Stimulated activated naive CD4-positive, alpha-beta T cell treated with Interleukin-2 at 50 U/mL for 16 hours (primary cell): ENCODE data around the gene FBXO9.

ENCODE experiments used
- DNase-seq: peaks from one replicate; lab custom pipeline; 2025; lab: John Stamatoyannopoulos, UW

The FBXO9 gene

DNA sequence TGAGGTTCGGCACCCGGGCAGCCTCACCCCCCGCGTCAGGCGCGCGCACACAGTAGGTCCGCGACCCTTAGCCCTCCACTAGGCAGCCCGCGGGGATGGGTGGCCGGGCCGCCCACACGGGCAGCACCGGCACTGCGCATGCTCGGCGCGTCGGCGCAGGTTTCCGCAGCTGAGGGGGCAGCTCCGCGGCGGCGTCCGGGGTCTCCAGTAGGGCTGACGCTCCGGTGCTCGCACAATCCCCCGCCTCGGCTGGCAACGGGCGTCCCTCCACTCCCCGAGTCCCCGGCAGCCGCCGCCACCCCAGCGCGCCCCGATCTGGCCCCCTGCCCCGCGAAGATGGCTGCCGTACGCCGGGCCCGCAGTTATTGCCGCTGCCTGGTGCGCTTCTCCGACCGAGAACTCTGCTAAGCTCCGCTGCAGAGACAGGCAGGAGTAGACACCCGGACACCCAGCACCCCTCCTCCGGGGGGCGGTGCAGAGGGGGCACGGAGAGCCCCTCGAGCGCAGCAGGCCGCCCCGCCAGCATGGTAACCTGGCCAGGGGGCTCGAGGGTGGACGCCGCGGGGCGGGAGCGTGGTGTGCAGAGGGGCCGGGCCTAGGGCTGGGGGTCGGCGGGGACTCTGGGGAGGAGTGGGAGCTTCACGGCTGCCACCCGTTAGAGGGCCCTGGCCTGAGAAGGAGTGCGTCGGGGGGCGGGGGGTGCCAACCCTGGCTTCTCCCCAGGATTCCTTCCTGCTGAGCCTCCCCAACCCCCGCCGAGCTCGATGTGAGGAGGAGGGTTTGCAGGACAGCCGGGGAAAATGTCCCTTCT lies at the start of gene FBXO9:
Gene FBXO9, plus strand, starts transcription at position 139 of the 811 bp plus-strand sequence. Its CDS starts 386 bp downstream, at position 525.
- DNase-seq, result peak; percentile 69

DNA sequence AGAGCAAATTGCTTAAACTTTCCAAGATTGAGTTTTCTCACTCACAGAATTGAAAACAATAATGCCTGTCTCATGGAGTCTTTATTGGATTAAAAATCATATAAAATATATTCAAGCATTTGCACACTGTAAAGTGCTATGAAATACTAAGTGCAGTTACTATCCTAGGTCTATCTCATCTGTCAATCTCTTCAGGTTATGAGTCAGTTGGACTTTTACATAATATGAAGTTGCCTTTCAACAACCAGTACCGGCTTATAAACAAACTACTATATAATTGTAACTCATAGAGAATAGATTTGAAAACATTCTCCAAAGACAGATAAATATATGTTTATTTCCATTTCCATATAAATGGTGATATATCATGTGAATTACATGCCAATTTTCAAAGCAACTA lies 49.7 kb upstream of the FBXO9 start:
- DNase-seq, result no peak

DNA sequence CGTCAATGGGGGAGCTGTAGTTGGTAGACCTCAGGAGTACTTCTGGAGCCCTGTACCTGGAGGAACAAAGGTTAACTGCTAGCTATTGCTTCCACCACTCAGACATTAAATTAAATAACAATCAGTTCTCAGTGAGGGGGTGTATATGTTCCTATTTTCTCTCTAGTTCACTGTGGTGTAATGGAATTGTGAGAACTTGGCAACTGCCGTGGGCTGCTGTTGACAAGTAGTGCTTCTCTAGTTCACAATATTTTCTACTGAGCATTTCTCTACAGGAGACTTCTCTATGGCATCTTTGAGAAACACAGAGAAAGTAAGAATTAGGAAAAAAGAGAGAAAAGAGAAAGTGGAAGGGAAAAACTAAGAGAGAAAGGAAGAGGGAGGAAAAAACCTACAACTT lies 46.8 kb upstream of the FBXO9 start:
- DNase-seq, result no peak

DNA sequence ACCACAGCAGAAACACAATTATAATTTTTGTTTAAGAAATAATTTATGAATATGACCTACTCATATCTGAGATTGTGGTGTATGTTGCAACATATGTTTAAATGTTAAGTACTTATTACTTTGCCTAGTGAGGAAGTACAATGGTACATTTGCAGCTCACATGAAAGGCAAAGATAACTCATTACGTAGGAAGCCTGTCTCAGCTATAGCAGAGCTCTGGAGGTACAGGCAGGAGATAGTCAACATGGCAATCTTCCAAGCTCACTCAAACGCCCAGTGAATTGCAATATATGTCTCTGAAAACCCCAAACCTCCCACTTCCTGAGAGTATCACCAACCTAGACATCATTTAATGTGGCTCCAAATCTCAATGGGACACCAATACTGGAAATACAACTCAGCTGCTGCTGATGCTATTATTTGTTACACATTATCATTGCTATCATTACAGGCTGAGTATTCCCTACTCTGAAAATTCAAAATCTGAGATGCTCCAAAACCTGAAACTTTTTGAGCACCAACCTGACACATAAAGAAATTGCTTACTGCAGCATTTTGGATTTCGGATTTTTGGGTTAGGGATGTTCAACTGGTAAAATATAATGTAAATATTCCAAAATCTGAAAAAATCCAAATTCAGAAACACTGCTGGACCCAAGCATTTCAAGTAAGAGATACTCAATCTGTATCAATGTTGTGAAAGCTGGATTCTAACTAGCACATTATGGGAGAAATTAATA lies 45.0 kb upstream of the FBXO9 start:
- no peak for DNase-seq

DNA sequence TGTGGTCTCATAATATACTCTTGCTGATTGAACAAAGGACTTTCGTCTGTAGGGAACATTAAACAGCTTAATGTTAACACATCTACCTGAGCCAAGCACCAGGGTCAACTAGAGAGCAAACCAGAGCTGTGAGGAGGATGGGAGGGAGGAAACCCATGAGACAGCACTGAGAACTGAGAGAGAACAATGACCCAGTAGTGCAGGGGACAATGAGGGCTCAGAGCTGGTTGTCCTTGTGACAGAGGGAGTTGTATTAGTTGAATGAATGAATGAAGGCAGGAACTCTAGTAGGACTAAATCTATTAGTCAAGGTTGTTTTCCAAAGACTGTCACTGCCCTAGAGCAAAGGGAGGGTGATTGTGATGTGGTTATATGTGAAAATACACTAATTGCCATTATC lies 41.9 kb upstream of the FBXO9 start:
- DNase-seq, result no peak

DNA sequence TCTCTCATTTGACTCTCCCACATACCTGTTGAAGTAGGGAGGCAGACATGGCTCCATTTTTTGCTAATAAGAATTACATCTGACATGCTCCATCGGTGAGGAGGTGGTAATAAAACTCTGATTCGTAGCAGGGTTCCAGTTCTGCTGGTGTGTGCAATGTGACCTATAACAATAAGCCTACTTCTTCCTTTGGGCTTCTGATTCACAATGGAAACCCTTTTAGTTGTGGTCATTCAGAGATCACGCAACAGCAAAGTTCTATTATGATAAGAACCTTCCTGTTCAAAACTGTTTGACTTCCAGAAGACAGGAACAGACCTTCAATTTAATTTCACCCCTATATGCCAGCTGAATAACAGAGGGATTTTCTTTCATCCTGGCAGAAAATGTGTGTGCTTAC lies 38.7 kb upstream of the FBXO9 start:
- DNase-seq, result no peak

DNA sequence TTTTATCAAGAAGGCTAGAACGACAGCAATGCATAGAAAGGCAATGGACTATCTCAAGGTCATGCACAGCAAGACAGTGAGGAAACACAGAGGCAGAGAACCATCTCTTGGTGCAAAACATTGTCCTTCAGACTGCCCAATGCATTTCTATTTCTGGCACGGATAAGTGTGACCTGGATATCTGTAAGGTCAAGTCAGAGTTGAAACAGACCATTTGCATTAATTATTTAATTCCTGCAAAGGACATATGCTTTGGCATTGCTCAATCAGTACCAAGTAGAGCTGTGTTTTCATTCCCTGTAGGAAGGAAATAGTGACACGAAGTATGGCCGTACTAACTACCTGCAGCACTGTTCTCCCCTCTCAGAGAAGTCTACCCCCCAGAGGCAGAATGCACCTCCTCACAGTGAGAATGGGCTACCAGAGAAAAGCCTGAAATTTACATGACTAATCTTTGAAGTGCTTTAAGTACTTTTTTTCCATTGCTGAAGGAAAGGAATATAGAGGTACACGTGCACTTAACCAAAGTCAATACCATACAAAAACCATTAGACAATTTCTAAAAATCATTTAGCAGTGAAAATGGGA lies 38.0 kb upstream of the FBXO9 start:
- no peak for DNase-seq

DNA sequence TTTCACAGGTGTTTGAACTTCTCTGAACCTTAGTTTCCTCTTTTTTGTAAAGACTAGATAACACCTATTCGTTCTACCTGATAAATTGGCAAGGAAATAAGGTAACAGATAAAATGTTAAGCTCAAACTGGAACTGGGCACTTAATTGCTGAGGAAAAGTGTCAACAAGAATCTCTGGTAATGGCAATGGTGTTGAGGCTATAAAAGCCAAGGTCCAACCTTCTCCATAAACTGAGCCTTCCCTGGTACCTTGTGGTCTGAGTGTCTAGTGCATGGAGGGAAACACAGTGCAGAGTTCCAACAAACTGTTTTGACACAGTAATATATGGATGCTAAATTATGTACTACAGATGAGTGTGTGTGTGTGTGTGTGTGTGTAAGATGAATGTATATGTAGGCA lies 36.7 kb upstream of the FBXO9 start:
- DNase-seq, result no peak

DNA sequence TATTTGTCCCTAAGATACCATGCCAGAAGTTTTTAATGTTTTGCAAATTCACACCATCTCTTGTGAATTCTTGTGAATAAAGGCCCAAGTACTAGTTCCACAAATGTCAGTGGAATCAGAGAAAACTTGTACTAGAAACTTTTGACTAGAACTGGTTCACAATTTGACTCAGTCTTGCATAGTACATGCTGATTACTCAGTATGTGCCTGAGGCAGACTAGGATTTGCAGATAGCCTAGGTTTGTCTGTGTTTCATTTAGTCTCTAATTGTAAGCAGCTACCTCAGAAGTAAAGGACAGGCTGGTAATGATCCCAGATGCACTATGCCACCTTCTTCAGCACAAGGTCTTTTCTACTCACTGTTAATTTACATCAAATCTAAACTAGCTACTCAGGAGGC lies 35.9 kb upstream of the FBXO9 start:
- DNase-seq, result no peak

DNA sequence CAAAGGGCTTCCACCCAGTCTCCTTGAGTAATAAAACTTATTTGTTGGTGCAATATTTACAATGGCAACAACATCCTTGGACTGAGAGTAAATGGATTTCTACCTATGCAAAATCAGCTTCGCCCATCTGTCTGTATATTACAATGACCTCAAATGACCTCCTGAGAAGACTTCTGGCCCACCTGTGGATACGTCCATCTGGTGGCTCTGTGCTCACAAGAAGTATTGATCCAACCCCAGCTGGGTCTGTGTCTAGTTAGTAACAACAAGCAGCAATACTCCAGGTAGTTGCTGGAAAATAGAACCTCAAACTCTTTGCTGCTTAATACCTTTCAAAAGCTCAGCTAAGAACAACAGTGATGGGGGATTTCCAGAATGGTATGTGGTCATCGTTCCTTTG lies 35.4 kb upstream of the FBXO9 start:
- DNase-seq, result no peak

DNA sequence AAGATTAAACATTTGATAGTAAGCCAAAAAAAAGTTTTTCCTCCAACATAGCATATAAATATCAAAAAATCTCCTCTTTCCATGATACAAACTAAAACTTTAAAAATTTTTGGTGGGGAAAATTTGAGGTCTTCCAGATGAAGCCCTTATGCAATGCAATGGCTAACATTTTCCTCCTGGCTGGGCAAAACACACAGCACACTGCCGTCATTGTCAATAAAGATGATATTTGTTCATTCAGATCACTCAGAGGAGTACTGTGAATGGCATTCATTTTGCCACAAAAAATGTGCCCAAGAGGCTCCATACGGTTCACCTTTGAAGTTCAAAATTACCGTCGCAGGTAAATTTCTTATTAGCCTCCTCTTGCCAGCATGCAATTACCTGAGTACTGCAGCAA lies 33.9 kb upstream of the FBXO9 start:
- DNase-seq, result no peak

DNA sequence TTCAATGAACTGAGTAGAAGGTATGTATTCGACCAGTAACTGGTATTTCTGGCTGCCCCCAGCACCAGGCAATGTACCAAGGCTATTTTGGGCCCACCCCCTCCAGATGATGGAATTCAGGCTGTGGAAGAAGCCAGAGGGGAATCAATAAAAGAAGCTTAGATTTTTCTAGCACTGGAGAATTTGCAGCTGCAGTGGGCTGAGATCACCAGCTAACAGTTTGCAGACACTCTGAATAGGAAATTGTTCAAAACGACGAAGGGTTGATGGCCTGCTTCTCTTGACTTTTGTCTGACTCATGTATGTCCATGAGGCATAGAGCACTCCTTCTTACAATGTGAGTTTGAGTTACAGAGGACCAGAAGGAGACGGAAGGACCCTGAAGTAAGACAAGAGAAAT lies 32.4 kb upstream of the FBXO9 start:
- no peak for DNase-seq

DNA sequence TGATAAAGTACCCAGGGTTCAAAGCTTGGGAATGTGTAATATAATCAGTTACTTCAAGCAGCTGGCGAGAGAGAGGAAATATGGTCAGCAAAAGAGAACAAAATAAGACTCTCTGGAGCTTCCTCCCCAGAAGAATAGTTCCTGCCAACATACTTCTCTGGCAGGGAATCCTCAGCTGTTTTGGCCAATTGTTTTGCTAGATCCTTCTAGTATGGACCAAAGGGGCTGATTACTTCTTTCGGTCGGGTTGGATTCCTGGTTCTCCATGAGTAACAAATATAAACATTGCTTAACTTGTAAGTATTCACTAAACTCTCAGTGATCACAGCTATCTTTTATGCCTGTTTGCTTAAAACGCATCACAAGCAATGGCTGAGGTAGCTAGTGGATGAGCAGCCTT lies 31.4 kb upstream of the FBXO9 start:
- DNase-seq, result no peak

DNA sequence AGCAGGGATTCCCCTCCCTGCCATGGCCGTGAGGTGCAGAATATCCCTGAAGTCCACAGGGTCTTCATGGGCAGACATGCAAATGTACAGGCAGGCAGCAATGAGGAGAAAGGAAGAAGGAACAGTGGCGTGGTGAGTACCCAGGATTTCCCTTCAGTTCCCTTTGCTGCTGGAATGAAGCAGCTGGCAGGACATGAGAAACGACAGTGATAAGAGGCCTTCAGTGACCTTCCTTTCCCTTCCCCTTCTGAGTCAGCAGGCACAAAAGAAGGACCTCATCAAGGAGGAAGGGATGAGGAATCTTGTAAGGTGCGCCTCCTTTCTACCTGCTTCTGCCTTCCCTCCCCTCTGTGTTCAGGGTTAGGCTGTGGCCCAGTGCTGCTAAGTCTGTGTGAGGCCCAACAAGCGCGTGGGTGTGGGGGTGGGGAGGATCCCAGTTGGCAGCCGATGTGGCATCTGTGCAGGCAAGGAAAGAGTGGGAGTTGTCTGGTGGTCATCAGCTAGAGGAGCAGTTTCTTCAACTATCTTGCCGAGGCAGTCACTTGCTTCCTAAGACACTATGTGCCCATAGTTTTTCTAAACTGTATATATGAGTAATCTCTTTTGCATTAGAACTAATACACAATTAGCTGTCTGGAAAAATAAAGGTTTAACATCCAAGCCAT lies 29.5 kb upstream of the FBXO9 start:
- no peak for DNase-seq

DNA sequence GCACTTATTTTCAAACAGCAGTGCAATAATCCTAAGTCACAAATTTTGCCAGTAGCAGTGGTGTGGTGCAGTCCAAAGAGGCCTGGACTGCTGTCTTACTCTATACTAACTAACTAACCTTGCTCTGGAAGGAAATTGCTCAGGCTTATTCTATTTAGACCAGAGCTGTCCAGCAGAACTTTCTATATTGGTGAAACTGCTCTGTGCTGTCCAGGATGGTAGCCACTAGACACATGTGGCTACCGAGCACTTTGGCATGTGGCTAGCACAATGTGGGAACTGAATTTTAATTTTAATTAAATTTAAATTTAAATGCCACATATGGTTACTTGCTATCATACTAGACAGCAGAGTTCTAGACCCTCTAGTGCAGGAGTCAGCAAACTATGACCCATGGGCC lies 27.1 kb upstream of the FBXO9 start:
- no peak for DNase-seq

DNA sequence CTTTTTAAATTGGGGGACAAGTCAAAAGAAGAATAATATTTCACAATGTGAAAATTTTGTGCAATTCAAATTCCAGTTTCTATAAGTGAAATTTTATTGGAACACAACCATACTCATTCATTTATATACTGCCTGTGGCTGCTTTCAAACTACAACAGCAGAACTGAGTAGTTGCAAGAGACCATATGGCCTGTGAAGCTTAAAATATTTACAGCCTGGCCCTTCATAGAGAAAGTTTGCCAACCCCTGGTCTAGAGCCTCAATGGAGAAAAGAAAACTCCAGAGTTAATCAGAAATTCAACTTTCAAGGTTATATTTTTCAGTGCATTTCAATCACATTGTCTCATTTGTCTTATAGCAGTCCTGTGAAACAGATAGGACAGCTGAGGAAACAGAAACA lies 26.6 kb upstream of the FBXO9 start:
- DNase-seq, result no peak

DNA sequence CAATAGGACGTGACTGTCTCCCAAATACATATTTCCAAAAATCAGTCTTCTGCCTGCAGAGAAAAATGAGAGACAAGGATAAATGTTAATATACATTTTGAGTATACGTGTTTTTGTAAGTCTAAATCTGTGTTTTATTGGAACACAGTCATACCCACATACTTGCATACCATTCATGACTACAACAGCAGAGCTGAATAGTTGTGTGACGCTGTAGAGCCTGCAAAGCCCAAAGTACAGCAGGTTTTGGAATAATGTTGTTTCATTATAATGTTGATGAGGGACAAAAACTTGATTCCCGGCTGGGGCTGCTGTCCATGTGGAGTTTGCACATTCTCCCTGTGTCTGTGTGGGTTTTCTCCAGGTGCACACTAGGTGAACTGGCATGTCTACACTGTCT lies 23.8 kb upstream of the FBXO9 start:
- DNase-seq, result no peak

DNA sequence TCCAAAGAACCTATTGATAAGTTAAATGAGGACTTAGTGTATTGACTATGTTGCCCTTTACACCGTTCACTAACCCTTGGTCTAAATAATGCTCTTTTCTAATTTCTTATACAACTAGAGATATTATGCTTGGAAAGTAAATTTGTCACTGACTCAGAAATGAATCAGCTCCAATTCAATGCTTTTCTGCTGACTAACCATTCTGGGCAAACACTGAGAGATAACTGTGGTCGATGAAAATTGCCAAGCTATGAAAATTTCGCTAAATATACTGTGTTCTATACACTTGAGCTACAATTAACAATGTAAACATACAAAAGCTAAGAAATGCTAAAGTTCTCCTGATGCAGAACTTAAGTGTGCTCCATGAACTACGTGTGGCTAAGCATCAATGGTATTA lies 23.1 kb upstream of the FBXO9 start:
- no peak for DNase-seq

DNA sequence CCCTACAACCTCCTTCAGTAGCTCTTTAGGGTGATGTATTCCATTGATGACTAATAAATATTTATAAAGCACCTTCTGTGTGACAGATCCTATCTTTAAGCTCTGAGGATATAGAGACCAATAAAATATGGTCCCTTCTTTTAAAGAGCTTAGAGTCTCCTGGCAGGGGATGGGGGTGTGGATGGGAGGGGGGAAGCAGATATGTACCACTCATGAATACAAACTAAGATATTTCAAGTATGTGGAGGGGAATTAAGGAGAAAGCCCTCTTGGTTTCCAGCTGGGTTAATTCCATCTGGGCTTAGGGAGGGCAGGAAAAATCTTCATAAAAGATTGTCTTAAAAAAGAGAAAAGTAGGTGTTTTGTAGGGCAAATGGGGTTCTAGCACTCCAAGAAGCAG lies 21.6 kb upstream of the FBXO9 start:
- DNase-seq, result no peak

DNA sequence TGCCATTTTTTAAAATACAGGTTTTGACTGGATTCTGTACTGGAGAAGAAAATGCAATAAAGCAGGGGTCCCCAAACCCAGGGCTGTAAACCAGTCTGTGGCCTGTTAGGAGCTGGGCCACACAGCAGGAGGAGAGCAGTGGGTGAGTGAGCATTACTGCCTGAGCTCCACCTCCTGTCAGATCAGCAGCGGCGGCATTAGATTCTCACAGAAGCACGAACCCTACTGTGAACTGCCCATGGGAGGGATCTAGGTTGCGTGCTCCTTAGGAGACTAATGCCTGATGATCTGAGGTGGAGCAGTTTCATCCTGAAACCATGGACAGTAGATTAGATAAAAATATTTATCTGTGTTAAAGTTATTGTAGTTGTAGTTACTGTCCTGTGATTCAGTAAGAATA lies 21.1 kb upstream of the FBXO9 start:
- DNase-seq, result no peak

DNA sequence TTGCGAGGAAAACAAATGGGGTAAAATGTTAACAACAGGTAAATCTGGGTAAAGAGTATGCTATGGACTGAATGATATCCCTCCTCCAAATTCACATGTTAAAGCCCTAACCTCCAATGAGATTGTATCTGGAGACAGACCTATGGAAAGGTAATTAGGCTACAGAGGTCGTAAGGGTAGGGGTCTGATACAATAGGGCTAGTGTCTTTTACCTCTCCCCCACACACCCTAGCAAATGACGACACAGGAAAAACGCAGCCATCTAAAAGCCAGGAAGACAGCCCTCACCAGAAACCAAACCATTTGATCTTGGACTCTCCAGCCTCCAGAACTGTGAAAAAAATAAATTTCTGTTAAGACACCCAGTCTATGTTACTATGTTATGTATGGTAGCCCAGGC lies 20.6 kb upstream of the FBXO9 start:
- DNase-seq, result no peak

DNA sequence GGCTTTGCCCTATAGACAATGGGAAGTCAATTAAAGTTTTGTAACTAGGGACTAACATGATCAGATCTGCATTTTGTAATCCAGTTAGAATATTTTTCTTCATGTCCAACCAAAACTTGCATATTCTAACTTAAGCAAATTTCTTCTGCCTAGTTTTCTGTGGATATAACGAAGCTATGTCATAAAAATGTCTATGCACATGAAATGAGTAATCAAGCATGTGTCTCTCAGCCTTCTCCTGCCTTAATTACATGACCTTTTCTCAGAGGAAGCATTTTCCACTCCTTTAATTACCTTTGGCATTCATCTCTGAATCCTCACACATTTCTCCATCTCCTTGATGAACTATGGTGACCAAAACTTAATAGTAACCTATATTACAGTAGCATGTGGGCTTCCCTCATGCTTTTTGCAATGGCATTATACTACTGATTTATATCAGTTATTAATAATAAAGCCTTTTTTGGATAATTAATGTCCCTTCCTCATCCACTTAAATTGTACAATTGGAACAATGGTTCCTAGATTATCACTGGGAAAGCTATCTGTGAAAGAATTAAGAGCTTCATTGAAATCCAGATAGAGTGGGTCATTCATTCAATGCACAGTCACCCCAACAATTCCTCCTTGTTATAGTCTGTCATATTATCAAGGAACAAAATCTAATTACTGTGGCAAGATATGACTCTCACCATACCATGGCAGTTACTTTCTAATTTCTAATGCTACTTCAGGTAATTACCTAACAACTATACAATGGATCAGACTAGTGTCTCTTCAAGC lies 19.1 kb upstream of the FBXO9 start:
- no peak for DNase-seq
